Upper lobe of left lung (tissue), 6 donors: Measurements from ENCODE around the gene KLF16. TPM values are rescaled to one million over a fixed set of nuclear protein-coding genes. Genes with fewer than 3 reads are reported as not detected.
A peak's percentile ranks its signal among the peaks of the same experiment; 100 is the strongest.

Experiments
- ATAC-seq, 2 donors: fragments of 200-7000 bp; cut with Tn5 transposase; one replicate each; pipeline ENCODE4 v1.9.1; 2022; ENCODE audit warnings: mild to moderate bottlenecking in 2 of 2, moderate library complexity in 2 of 2; ENCODE audit not compliant: low FRiP score in 2 of 2
- DNase-seq, 2 donors: peaks; one replicate each; pipeline ENCODE4 v3.0.0-alpha.2; 2019 to 2020
- H3K27ac ChIP-seq, 4 donors: fragments of 200-600 bp; sonication (generic); one replicate each; pipeline ENCODE4 v1.5.1; 2016 to 2019
- H3K27me3 ChIP-seq, 4 donors: fragments of 200-600 bp; sonication (generic); one replicate each; pipeline ENCODE4 v1.5.1; 2017 to 2019
- H3K36me3 ChIP-seq, 4 donors: fragments of 200-600 bp; sonication (generic); one replicate each; pipeline ENCODE4 v1.5.1; 2016 to 2019
- H3K4me1 ChIP-seq, 4 donors: fragments of 200-600 bp; sonication (generic); one replicate each; pipeline ENCODE4 v1.5.1; 2018 to 2019
- H3K4me3 ChIP-seq, 4 donors: fragments of 200-600 bp; sonication (generic); one replicate each; pipeline ENCODE4 v1.5.1; 2017 to 2019; ENCODE audit warnings: mild to moderate bottlenecking in 2 of 4, moderate library complexity in 1 of 4
- H3K9me3 ChIP-seq, 4 donors: fragments of 200-600 bp; sonication (generic); one replicate each; pipeline ENCODE4 v1.5.1; 2018 to 2019
- EP300 ChIP-seq, 4 donors: sonication (generic); formaldehyde crosslinking; IDR thresholded peaks; one replicate each; pipeline ENCODE4 v1.5.1; 2017; ENCODE audit warnings: antibody characterized with exemption in 4 of 4, control low read depth in 2 of 4
- POLR2A ChIP-seq, 4 donors: fragments of 450-650 bp; IDR thresholded peaks; one replicate each; pipeline ENCODE4 v1.5.1; 2016 to 2017; ENCODE audit warnings: antibody characterized with exemption in 4 of 4, mild to moderate bottlenecking in 2 of 4
- POLR2AphosphoS5 ChIP-seq, 2 donors: sonication (generic); formaldehyde crosslinking; IDR thresholded peaks; one replicate each; pipeline ENCODE4 v1.5.1; 2017; ENCODE audit warnings: antibody characterized with exemption in 2 of 2
- WGBS, 2 donors: methylation state at CpG; one replicate each; pipeline ENCODE4 v1.1.5; 2017 to 2018; 5-methylcytosine and 5-hydroxymethylcytosine counted together
- total RNA-seq, 6 donors: library from RNA; depleted of rRNA in 4 of 6; stranded (reverse); fragments of >200 nt in 4 of 6; gene quantifications; one replicate each; pipeline versions ENCODE4 v1.1.0 to v1.2.1, GENCODE V29; 2016 to 2021
- TF ChIP-seq, protein P1 (sequence below), 6 experiments: fragments of 450-650 bp in 4 of 6; fragments of 200-600 bp in 2 of 6; sonication (generic) in 2 of 6; IDR thresholded peaks; one replicate each; pipeline ENCODE4 v1.5.1; 2016 to 2019; ENCODE audit warnings: antibody characterized with exemption in 6 of 6
- donor health status: DM: no; HTN: no; CAD: no; lungs with moderate emphysema.
- donor health status: DM: no; HTN: yes; CAD: no; lungs with severe emphysema.

KLF16 gene
- total RNA-seq, 6 donors from 2014 or later = 6.9 to 39.9 (median 16.4) TPM

DNA sequence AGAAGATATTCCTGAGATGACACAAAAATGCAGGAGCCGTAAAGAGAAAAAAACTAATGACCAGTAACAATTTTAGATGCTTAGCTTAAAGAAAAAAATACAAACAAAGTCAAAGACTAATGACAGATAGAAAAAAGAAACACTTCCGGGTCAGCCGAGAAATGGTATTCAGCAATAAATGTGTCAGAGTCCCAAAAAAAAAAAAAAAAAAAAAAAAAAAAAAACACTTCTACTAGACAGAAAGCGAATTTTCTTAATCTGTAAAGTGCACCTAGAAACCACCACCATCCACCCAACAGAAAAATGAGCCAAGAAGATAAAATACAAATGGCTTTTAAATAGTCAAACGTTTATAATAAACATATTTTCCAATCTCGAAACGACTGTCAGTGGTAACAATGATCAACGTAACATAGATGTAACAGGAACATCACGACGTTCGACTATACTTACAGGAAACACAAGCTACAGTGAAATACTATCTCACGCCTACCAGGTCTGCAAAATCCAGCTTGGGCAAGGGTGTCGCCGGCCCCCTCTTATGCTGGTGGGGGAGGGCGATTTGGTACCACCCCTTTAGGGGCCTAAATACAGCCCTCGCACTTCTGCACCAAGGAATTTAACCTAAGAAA is 11.3 kb upstream of the KLF16 start:
- ATAC-seq (no peak), DNase-seq (no peak)
- WGBS, 2 donors = 6 to 9% methylated on average over 16 of the region's 16 CpGs
- no peaks in the 10 kb centered on the region for H3K9me3 ChIP-seq
- peak overlapping the region; percentile 90 to 98 (median 96) for H3K27ac ChIP-seq
- peaks cover 0 to 18% (median 4%) of the 10 kb centered on the region in 4 donors for H3K36me3 ChIP-seq
- no peaks in the 10 kb centered on the region for H3K27me3 ChIP-seq
- H3K4me1 ChIP-seq = peaks cover 42 to 55% (median 49%) of the 10 kb centered on the region in 4 donors
- H3K4me3 ChIP-seq = peak overlapping the region; percentile 73 to 99 (median 86)
- TF ChIP-seq POLR2A (IDR thresholded peaks at IDR 0.05) = no peak
- peak in 1 of 2 donors; percentile 16 for TF ChIP-seq POLR2AphosphoS5 (IDR thresholded peaks at IDR 0.05)

DNA sequence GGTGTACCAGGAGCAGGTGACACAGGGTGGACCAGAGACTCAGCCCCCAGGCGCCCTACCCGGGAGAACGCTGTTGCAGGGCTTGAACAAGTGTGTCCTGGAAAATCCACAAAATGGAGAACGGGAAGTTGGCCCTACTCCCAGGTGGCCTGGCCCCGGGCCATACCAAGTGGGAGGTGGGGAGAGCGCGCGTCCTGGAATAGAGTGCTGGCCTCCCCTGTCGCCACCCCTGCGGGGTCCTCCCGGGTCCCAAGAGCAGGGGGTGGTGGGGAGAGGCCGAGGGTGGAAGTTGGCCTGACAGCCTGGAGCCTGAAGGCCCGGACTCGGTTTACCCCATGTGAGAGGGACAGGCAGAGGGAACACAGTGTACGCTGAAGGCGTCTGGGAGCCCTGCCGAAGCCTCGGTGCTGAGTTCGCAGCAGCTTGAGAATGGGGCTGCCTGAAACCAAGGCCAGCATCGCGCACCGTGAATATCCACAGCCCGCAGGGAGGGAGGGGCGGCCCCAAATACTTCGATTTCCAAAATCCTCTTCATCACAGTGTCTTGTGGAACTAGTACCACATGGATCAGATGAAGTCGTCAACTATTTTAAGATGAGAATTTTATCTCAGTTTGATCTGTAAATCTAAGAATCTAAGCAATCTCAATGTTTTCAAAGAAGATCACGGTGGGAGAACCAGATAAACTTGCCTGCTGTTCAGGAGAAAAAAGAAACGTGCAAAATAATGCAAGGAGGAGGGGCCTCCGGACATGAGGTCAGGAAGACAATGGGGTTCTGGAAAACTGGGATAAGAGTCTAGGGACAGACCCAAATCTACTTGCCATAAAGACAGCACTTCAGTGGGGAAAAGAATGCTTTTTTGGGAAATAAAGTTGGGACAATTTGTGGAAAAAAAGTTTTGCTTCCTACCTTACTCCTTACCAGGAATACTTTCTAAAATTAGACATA is 10.4 kb upstream of the KLF16 start:
- Histone ChIP-seq H3K4me1 (peaks cover 42 to 55% (median 49%) of the 10 kb centered on the region in 4 donors), H3K9me3 (no peaks in the 10 kb centered on the region), H3K27me3 (no peaks in the 10 kb centered on the region), H3K36me3 (peaks cover 0 to 15% (median 4%) of the 10 kb centered on the region in 4 donors), H3K4me3 (peak overlapping the region in 3 of 4 donors; percentile 6 to 98 (median 73)), H3K27ac (peak overlapping the region; percentile 77 to 98 (median 93))
- no peak for TF ChIP-seq POLR2A (IDR thresholded peaks at IDR 0.05)
- peak in 1 of 2 donors; percentile 3 for TF ChIP-seq POLR2AphosphoS5 (IDR thresholded peaks at IDR 0.05)
- peak in 1 of 2 donors; percentile 85 for DNase-seq
- peak in 1 of 2 donors; percentile 47 for ATAC-seq
- 39 to 56% methylated on average over 24 to 29 of the region's 29 CpGs for whole genome bisulfite sequencing, 2 donors

DNA sequence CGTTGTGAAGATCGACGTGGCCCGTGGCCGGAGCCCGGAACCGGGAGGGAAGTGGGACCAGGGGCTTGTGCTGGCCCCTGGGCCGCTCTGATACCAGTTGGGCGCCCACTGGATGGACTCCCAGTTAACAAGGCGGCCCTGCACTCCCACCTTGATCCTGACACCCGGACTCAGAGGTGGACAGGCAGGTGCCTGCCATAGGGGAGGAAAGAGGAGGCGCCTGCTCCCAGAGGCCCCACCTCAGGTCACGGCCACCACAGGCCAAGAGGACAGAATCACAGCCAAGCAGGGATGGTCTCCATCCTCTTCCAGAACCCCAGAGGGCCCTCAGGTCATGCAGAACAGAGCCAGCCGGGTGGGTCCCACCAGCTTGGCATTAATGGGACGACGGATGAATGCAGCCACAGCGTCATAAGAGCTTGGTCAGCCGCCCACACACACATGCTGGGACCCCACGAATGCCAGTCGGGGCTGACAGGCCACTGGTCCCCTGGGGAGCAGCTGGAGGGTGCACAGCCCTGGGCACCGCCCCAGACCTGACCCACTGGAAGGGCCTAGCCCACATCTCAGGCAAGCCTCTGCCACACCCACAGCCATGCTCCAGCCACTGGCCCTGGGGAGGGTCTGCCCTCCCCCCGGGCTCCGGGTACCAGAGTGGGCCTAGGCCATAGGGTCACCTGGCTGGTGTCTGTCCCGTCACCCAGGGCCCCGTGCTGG is 9.6 kb upstream of the KLF16 start:
- Histone ChIP-seq H3K4me1 (peaks cover 42 to 55% (median 49%) of the 10 kb centered on the region in 4 donors), H3K27ac (peak overlapping the region; percentile 64 to 96 (median 84)), H3K9me3 (no peaks in the 10 kb centered on the region), H3K36me3 (peaks cover 0 to 13% (median 4%) of the 10 kb centered on the region in 4 donors), H3K4me3 (peak overlapping the region in 3 of 4 donors; percentile 6 to 98 (median 73)), H3K27me3 (no peaks in the 10 kb centered on the region)
- TF ChIP-seq POLR2AphosphoS5 (IDR thresholded peaks at IDR 0.05) = no peak
- DNase-seq (no peak), ATAC-seq (peak in 1 of 2 donors; percentile 5)
- 73 to 88% methylated on average over 12 to 17 of the region's 25 CpGs for WGBS, 2 donors

DNA sequence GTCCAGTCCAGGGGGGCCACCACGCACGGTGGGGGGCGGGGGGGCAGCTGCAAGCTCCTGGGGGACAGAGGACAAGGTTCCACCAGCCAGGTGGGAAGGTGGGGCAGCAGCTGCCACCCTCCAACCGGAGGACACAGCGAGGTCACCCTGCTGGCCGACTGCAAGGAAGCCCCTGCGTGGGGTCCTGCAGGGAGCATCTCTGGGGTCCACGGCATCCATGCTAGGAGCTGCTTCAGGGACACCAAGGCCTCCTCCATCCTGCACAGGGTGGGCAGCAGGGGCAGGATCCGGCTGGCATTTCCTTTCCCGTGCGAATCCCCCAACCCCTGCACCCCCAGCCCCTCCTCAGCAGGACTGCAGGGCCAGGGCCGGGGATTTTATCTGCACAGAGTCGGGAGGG is 8.3 kb upstream of the KLF16 start:
- no peaks in the 10 kb centered on the region for H3K9me3 ChIP-seq
- H3K27me3 ChIP-seq = no peaks in the 10 kb centered on the region
- peaks cover 0 to 13% (median 4%) of the 10 kb centered on the region in 4 donors for H3K36me3 ChIP-seq
- H3K4me1 ChIP-seq = peaks cover 39 to 52% (median 46%) of the 10 kb centered on the region in 4 donors
- no peak overlapping the region for H3K4me3 ChIP-seq
- 80 to 91% methylated on average over 4 to 11 of the region's 13 CpGs for WGBS, 2 donors
- DNase-seq (no peak), ATAC-seq (no peak)
- TF ChIP-seq, protein P1, sequence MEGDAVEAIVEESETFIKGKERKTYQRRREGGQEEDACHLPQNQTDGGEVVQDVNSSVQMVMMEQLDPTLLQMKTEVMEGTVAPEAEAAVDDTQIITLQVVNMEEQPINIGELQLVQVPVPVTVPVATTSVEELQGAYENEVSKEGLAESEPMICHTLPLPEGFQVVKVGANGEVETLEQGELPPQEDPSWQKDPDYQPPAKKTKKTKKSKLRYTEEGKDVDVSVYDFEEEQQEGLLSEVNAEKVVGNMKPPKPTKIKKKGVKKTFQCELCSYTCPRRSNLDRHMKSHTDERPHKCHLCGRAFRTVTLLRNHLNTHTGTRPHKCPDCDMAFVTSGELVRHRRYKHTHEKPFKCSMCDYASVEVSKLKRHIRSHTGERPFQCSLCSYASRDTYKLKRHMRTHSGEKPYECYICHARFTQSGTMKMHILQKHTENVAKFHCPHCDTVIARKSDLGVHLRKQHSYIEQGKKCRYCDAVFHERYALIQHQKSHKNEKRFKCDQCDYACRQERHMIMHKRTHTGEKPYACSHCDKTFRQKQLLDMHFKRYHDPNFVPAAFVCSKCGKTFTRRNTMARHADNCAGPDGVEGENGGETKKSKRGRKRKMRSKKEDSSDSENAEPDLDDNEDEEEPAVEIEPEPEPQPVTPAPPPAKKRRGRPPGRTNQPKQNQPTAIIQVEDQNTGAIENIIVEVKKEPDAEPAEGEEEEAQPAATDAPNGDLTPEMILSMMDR (IDR thresholded peaks at IDR 0.05) = no peak
- no peak for TF ChIP-seq POLR2A (IDR thresholded peaks at IDR 0.05)
- TF ChIP-seq EP300 (IDR thresholded peaks at IDR 0.05) = no peak
- TF ChIP-seq POLR2AphosphoS5 (IDR thresholded peaks at IDR 0.05) = no peak
- peak overlapping the region in 3 of 4 donors; percentile 5 to 96 (median 90) for H3K27ac ChIP-seq

DNA sequence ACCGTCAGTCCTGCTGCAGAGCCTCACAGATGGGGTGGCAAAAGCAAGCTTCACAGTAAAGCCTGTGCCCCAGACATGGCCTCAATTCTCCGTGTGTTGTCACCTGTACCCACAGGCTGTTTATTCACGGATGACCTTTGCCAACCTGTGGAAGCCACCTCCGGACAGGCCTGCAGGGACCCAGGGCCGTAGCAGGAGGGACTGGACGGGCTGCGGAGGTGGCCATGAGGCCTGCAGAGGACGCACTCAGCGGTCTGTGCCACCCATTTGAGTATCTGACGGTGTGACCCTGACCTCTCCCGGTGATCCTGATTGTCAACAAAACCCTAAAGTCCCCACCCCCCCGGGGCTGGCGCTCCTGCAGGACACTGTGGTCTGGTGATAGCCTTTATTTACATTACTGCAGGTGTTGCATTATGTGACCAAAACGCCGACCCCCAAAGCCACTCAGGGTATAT is 7.8 kb upstream of the KLF16 start:
- Histone ChIP-seq H3K4me1 (peaks cover 35 to 47% (median 42%) of the 10 kb centered on the region in 4 donors), H3K4me3 (no peak overlapping the region), H3K9me3 (no peaks in the 10 kb centered on the region), H3K27ac (peak overlapping the region in 3 of 4 donors; percentile 5 to 96 (median 90)), H3K36me3 (peaks cover 0 to 13% (median 4%) of the 10 kb centered on the region in 4 donors), H3K27me3 (no peaks in the 10 kb centered on the region)
- WGBS, 2 donors = 78 to 80% methylated on average over 13 to 15 of the region's 15 CpGs
- DNase-seq = no peak
- TF ChIP-seq, protein P1 (IDR thresholded peaks at IDR 0.05) = no peak
- TF ChIP-seq POLR2AphosphoS5 (IDR thresholded peaks at IDR 0.05) (no peak), EP300 (IDR thresholded peaks at IDR 0.05) (no peak), POLR2A (IDR thresholded peaks at IDR 0.05) (no peak)
- no peak for ATAC-seq
